ENCODE results near the gene ATF3. TPM values are rescaled to one million over a fixed set of nuclear protein-coding genes. Genes with fewer than 3 reads are reported as not detected.
"Not testable (repeated sequence)": the region's sequence is repeated elsewhere in the genome, so short reads cannot be mapped to it uniquely, and the experiment has no call there.

The ATF3 gene
- total RNA-seq, 1 donor from 2014 or later: 21.1 TPM

GRCh38 chr1:212624976-212625501, 16.5 kb downstream of the ATF3 start:
- DNase-seq (ENCODE audit: extremely low read depth, low read depth, low spot score): no peak

- DNase-seq (ENCODE audit: extremely low read depth, low read depth, low spot score): no peak
These were observed 17.4 kb downstream of the ATF3 start for GRCh38 chr1:212625781-212626450.

GRCh38 chr1:212628046-212628445, 19.5 kb downstream of the ATF3 start:
- no peak for DNase-seq (ENCODE audit: extremely low read depth, low read depth, low spot score)

GRCh38 chr1:212628813-212629415, 20.4 kb downstream of the ATF3 start:
- no peak for DNase-seq (ENCODE audit: extremely low read depth, low read depth, low spot score)

- DNase-seq (ENCODE audit: extremely low read depth, low read depth, low spot score): no peak
These were observed 21.0 kb downstream of the ATF3 start for GRCh38 chr1:212629450-212630157.

- DNase-seq (ENCODE audit: extremely low read depth, low read depth, low spot score): no peak
These were observed 21.8 kb downstream of the ATF3 start for GRCh38 chr1:212630158-212630900.

- no peak for DNase-seq (ENCODE audit: extremely low read depth, low read depth, low spot score)
These were observed 24.6 kb downstream of the ATF3 start for GRCh38 chr1:212633161-212633560.

- no peak for DNase-seq (ENCODE audit: extremely low read depth, low read depth, low spot score)
These were observed 25.7 kb downstream of the ATF3 start for GRCh38 chr1:212634252-212634651.

GRCh38 chr1:212635141-212635631, 26.6 kb downstream of the ATF3 start:
- no peak for DNase-seq (ENCODE audit: extremely low read depth, low read depth, low spot score)

- DNase-seq (ENCODE audit: extremely low read depth, low read depth, low spot score): no peak
These were observed 29.3 kb downstream of the ATF3 start for GRCh38 chr1:212637902-212638301.

- DNase-seq (ENCODE audit: extremely low read depth, low read depth, low spot score): no peak
These were observed 30.1 kb downstream of the ATF3 start for GRCh38 chr1:212638492-212639151.

GRCh38 chr1:212639524-212639923, 31.0 kb downstream of the ATF3 start:
- not testable (repeated sequence) for DNase-seq (ENCODE audit: extremely low read depth, low read depth, low spot score)

GRCh38 chr1:212640223-212640878, 31.8 kb downstream of the ATF3 start:
- no peak for DNase-seq (ENCODE audit: extremely low read depth, low read depth, low spot score)

GRCh38 chr1:212641956-212642355, 33.4 kb downstream of the ATF3 start:
- no peak for DNase-seq (ENCODE audit: extremely low read depth, low read depth, low spot score)

- no peak for DNase-seq (ENCODE audit: extremely low read depth, low read depth, low spot score)
These were observed 35.3 kb downstream of the ATF3 start for GRCh38 chr1:212643877-212644276.

- no peak for DNase-seq (ENCODE audit: extremely low read depth, low read depth, low spot score)
These were observed 36.4 kb downstream of the ATF3 start for GRCh38 chr1:212644866-212645545.

- no peak for DNase-seq (ENCODE audit: extremely low read depth, low read depth, low spot score)
These were observed 37.3 kb downstream of the ATF3 start for GRCh38 chr1:212645546-212646543.

- no peak for DNase-seq (ENCODE audit: extremely low read depth, low read depth, low spot score)
These were observed 38.0 kb downstream of the ATF3 start for GRCh38 chr1:212646588-212646987.
